H9 (cell line): ENCODE measurements around the gene OR2T12. TPM values are rescaled to one million over a fixed set of nuclear protein-coding genes. Genes with fewer than 3 reads are reported as not detected.

Source experiments
- DNase-seq: peaks from one replicate; pipeline ENCODE4 v3.0.0-alpha.2; 2017
- H2AFZ ChIP-seq: one replicate; pipeline ENCODE4 v1.6.1; 2013; ENCODE audit warnings: mild to moderate bottlenecking, low read length, control low read depth, moderate library complexity
- H2AK5ac ChIP-seq: 2 replicates; pipeline ENCODE4 v1.6.1; 2013; ENCODE audit warnings: low read length, control low read depth, mixed read lengths; ENCODE audit not compliant: insufficient read length
- H2BK120ac ChIP-seq: one replicate; pipeline ENCODE4 v1.6.1; 2013; ENCODE audit warnings: low read depth, mild to moderate bottlenecking, low read length, control low read depth, inconsistent platforms; ENCODE audit not compliant: poor library complexity, severe bottlenecking
- H2BK12ac ChIP-seq: 2 replicates; pipeline ENCODE4 v1.6.1; 2013; ENCODE audit warnings: low read length, control low read depth, mixed read lengths, low read depth; ENCODE audit not compliant: insufficient read length
- H2BK15ac ChIP-seq: 2 replicates; pipeline ENCODE4 v1.6.1; 2013; ENCODE audit warnings: low read depth, low read length, control low read depth
- H2BK20ac ChIP-seq: one replicate; pipeline ENCODE4 v1.6.1; 2013; ENCODE audit warnings: low read depth, mild to moderate bottlenecking, low read length, control low read depth, inconsistent platforms; ENCODE audit not compliant: poor library complexity, severe bottlenecking
- H2BK5ac ChIP-seq: 2 replicates; pipeline ENCODE4 v1.6.1; 2013; ENCODE audit warnings: low read length, control low read depth, mixed read lengths; ENCODE audit not compliant: insufficient read length
- H3K14ac ChIP-seq: 2 replicates; pipeline ENCODE4 v1.6.1; 2013; ENCODE audit warnings: low read length, control low read depth; ENCODE audit not compliant: insufficient read depth
- H3K18ac ChIP-seq: 2 replicates; pipeline ENCODE4 v1.6.1; 2013; ENCODE audit warnings: low read depth, mild to moderate bottlenecking, mixed read lengths, low read length, control low read depth; ENCODE audit not compliant: insufficient read length
- H3K23ac ChIP-seq: 2 replicates; pipeline ENCODE4 v1.6.1; 2013; ENCODE audit warnings: low read length, control low read depth, mixed read lengths, low read depth; ENCODE audit not compliant: insufficient read length
- H3K23me2 ChIP-seq: 2 replicates; pipeline ENCODE4 v1.6.1; 2013; ENCODE audit warnings: low read depth, mild to moderate bottlenecking, mixed read lengths, low read length, control low read depth; ENCODE audit not compliant: insufficient read length, poor library complexity, severe bottlenecking
- H3K27ac ChIP-seq: 2 replicates; pipeline ENCODE4 v1.5.1; 2013; ENCODE audit warnings: low read length, control low read depth, mixed read lengths, low read depth; ENCODE audit not compliant: insufficient read length
- H3K27me3 ChIP-seq: 2 replicates; pipeline ENCODE4 v1.6.1; 2013; ENCODE audit warnings: low read length, control low read depth, inconsistent platforms; ENCODE audit not compliant: insufficient read depth
- H3K4ac ChIP-seq: 2 replicates; pipeline ENCODE4 v1.6.1; 2013; ENCODE audit warnings: low read depth, mild to moderate bottlenecking, control low read depth, inconsistent platforms, low read length, moderate library complexity
- H3K4me1 ChIP-seq: 2 replicates; pipeline ENCODE4 v1.6.1; 2013; ENCODE audit warnings: low read length, control low read depth, inconsistent platforms; ENCODE audit not compliant: insufficient read depth
- H3K4me2 ChIP-seq: 2 replicates; pipeline ENCODE4 v1.6.1; 2013; ENCODE audit warnings: low read length, control low read depth, mixed read lengths; ENCODE audit not compliant: insufficient read length, insufficient read depth
- H3K56ac ChIP-seq: 2 replicates; pipeline ENCODE4 v1.6.1; 2013; ENCODE audit warnings: low read depth, mild to moderate bottlenecking, mixed read lengths, low read length, control low read depth; ENCODE audit not compliant: insufficient read length
- H3K79me1 ChIP-seq: 2 replicates; pipeline ENCODE4 v1.6.1; 2013; ENCODE audit warnings: low read depth, mild to moderate bottlenecking, moderate library complexity, low read length, control low read depth, inconsistent platforms; ENCODE audit not compliant: insufficient read depth, poor library complexity, severe bottlenecking
- H3K79me2 ChIP-seq: 2 replicates; pipeline ENCODE4 v1.6.1; 2013; ENCODE audit warnings: low read length, control low read depth, inconsistent platforms; ENCODE audit not compliant: insufficient read depth
- H3K9ac ChIP-seq: 2 replicates; pipeline ENCODE4 v1.6.1; 2013; ENCODE audit warnings: low read length, control low read depth, mixed read lengths; ENCODE audit not compliant: insufficient read length; ENCODE audit errors: extremely low read depth
- H3K9me3 ChIP-seq: one replicate; pipeline ENCODE4 v1.6.1; 2013; ENCODE audit warnings: low read depth, low read length, inconsistent platforms; ENCODE audit not compliant: control insufficient read depth
- H3T11ph ChIP-seq: one replicate; pipeline ENCODE4 v1.6.1; 2013; ENCODE audit warnings: mild to moderate bottlenecking, low read length, control low read depth, inconsistent platforms
- H4K20me1 ChIP-seq: one replicate; pipeline ENCODE4 v1.6.1; 2013; ENCODE audit not compliant: control insufficient read depth, insufficient read length, insufficient read depth
- H4K5ac ChIP-seq: 2 replicates; pipeline ENCODE4 v1.6.1; 2013; ENCODE audit warnings: low read depth, mild to moderate bottlenecking, mixed read lengths, low read length, control low read depth; ENCODE audit not compliant: insufficient read length
- H4K8ac ChIP-seq: replicated peaks from 2 replicates; pipeline ENCODE4 v1.6.1; 2013; ENCODE audit warnings: low read length, control low read depth, mixed read lengths, low read depth; ENCODE audit not compliant: insufficient read length
- H4K91ac ChIP-seq: 2 replicates; pipeline ENCODE4 v1.6.1; 2013; ENCODE audit warnings: low read depth, mild to moderate bottlenecking, moderate library complexity, mixed read lengths, low read length, control low read depth; ENCODE audit not compliant: insufficient read length
- H3K27ac Mint-ChIP-seq, 3 experiments: 2 replicates in 2 of 3; 3 replicates in 1 of 3; pipeline ENCODE4 v1.8.0; 2020 to 2021; ENCODE audit warnings: mixed read lengths in 3 of 3, mild to moderate bottlenecking in 1 of 3, moderate library complexity in 1 of 3
- H3K27me3 Mint-ChIP-seq: 2 replicates; pipeline ENCODE4 v1.8.0; 2021; ENCODE audit warnings: low read depth, mild to moderate bottlenecking, moderate library complexity, mixed read lengths
- H3K36me3 Mint-ChIP-seq, 3 experiments: 2 replicates in 2 of 3; 3 replicates in 1 of 3; pipeline ENCODE4 v1.8.0; 2020 to 2021; ENCODE audit warnings: low read depth in 3 of 3, mixed read lengths in 3 of 3; ENCODE audit not compliant: insufficient read depth in 1 of 3
- H3K4me1 Mint-ChIP-seq, 2 experiments: 2 replicates each; pipeline ENCODE4 v1.8.0; 2020; ENCODE audit warnings: mixed read lengths in 2 of 2
- H3K4me3 Mint-ChIP-seq, 2 experiments: 2 replicates in 1 of 2; 3 replicates in 1 of 2; pipeline ENCODE4 v1.8.0; 2020 to 2021; ENCODE audit warnings: mild to moderate bottlenecking in 2 of 2, mixed read lengths in 2 of 2, moderate library complexity in 1 of 2
- H3K9me3 Mint-ChIP-seq, 2 experiments: 2 replicates in 1 of 2; 3 replicates in 1 of 2; pipeline ENCODE4 v1.8.0; 2020; ENCODE audit warnings: mild to moderate bottlenecking in 2 of 2, mixed read lengths in 2 of 2, moderate library complexity in 1 of 2
- WGBS: extraction: QIAGEN DNeasy Blood & Tissue Kit; methylation state at CpG from one replicate; pipeline ENCODE4 v1.1.7; 2013; ENCODE audit warnings: missing lambda C conversion rate, low lambda C conversion rate, mixed read lengths; ENCODE audit not compliant: insufficient read length; ENCODE audit errors: extremely low coverage; 5-methylcytosine and 5-hydroxymethylcytosine counted together
- total RNA-seq: library from RNA; stranded (reverse); gene quantifications from 2 replicates; pipeline ENCODE4 v1.2.1, GENCODE V29; 2021
- TF ChIP-seq, protein P1 (sequence below): fragments of 200-600 bp; sonication (generic); conservative IDR thresholded peaks from 3 replicates; pipeline ENCODE4 v1.8.0; 2021; ENCODE audit warnings: antibody characterized with exemption, mild to moderate bottlenecking

The OR2T12 gene
- total RNA-seq, 1 experiment from 2014 or later = not detected

DNA sequence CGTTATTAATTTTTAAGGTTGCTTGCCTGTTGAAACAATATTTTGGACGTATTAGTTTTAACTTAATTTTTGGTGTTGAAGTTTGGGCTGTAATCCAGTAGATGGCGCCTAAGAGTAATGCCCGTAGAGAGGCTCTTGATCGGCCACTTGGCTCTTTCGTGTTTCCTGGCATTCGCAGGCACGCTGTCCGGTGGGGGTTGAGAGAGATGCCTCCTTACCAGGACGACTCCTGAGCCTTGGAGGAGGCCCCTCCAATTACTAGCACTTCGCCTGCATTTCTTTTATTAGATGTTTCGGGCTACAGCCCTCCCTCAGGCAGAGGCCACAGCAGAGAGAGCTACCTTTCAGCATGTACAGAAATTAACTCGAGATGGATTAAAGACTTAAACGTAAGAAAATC is 60.0 kb downstream of the OR2T12 start:
- TF ChIP-seq, protein P1, sequence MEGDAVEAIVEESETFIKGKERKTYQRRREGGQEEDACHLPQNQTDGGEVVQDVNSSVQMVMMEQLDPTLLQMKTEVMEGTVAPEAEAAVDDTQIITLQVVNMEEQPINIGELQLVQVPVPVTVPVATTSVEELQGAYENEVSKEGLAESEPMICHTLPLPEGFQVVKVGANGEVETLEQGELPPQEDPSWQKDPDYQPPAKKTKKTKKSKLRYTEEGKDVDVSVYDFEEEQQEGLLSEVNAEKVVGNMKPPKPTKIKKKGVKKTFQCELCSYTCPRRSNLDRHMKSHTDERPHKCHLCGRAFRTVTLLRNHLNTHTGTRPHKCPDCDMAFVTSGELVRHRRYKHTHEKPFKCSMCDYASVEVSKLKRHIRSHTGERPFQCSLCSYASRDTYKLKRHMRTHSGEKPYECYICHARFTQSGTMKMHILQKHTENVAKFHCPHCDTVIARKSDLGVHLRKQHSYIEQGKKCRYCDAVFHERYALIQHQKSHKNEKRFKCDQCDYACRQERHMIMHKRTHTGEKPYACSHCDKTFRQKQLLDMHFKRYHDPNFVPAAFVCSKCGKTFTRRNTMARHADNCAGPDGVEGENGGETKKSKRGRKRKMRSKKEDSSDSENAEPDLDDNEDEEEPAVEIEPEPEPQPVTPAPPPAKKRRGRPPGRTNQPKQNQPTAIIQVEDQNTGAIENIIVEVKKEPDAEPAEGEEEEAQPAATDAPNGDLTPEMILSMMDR = peak; percentile 68
- WGBS = no CpG with 5 or more reads among the region's 14 CpGs
- Histone ChIP-seq H4K5ac (no peak overlapping the region), H2AK5ac (no peak overlapping the region), H3K23me2 (no peaks in the 10 kb centered on the region), H3K27me3 (no peaks in the 10 kb centered on the region), H3K4me2 (no peak overlapping the region), H3K23ac (no peak overlapping the region), H3K27ac (no peak overlapping the region), H3K79me1 (no peaks in the 10 kb centered on the region), H3K18ac (no peak overlapping the region), H3K9me3 (peaks cover 82% of the 10 kb centered on the region), H3K9ac (no peak overlapping the region), H4K20me1 (no peaks in the 10 kb centered on the region), H2AFZ (no peak overlapping the region), H2BK15ac (no peak overlapping the region), H4K8ac (no peak overlapping the region), H2BK120ac (no peak overlapping the region), H2BK5ac (no peak overlapping the region), H2BK12ac (no peak overlapping the region), H3K56ac (no peak overlapping the region), H3K4me1 (no peaks in the 10 kb centered on the region), H3K14ac (no peak overlapping the region), H4K91ac (no peak overlapping the region), H3T11ph (no peak overlapping the region), H2BK20ac (no peak overlapping the region), H3K79me2 (no peaks in the 10 kb centered on the region), H3K4ac (no peak overlapping the region)
- no peaks in the 10 kb centered on the region for H3K4me1 Mint-ChIP-seq
- no peak overlapping the region for H3K4me3 Mint-ChIP-seq
- peaks cover 0 to 25% (median 10%) of the 10 kb centered on the region in 3 experiments; a peak in 5 of 7 replicates for H3K36me3 Mint-ChIP-seq
- peaks cover 83 to 87% of the 10 kb centered on the region in 2 experiments for H3K9me3 Mint-ChIP-seq
- H3K27ac Mint-ChIP-seq = no peak overlapping the region
- H3K27me3 Mint-ChIP-seq = peaks cover 2% of the 10 kb centered on the region
- no peak for DNase-seq

Other genes with a start within 250 kb of the OR2T12 start
- not detected in 2 replicates for gene OR2L13, start 208.2 kb downstream of the OR2T12 start, total RNA-seq
- not detected in 2 replicates for gene OR2M5, start 158.3 kb downstream of the OR2T12 start, total RNA-seq
- not detected in 2 replicates for gene OR2M2, start 128.6 kb downstream of the OR2T12 start, total RNA-seq
- not detected in 2 replicates for gene OR2M3, start 106.2 kb downstream of the OR2T12 start, total RNA-seq
- not detected in 2 replicates for gene OR2M4, start 72.0 kb downstream of the OR2T12 start, total RNA-seq
- not detected in 2 replicates for gene OR2T33, start 25.4 kb downstream of the OR2T12 start, total RNA-seq
- gene OR2M7, start 21.1 kb upstream of the OR2T12 start, total RNA-seq = not detected in 2 replicates
- gene OR14C36, start 45.4 kb upstream of the OR2T12 start, total RNA-seq = not detected in 2 replicates
- gene OR2T4, start 58.2 kb upstream of the OR2T12 start, total RNA-seq = not detected in 2 replicates
- not detected in 2 replicates for gene OR2T6, start 72.3 kb upstream of the OR2T12 start, total RNA-seq
- gene OR2T1, start 99.6 kb upstream of the OR2T12 start, total RNA-seq = not detected in 2 replicates
- not detected in 2 replicates for gene OR2T2, start 142.2 kb upstream of the OR2T12 start, total RNA-seq
- gene OR2T3, start 169.9 kb upstream of the OR2T12 start, total RNA-seq = not detected in 2 replicates
- gene OR2T5, start 185.2 kb upstream of the OR2T12 start, total RNA-seq = not detected in 2 replicates
- gene OR2G6, start 204.6 kb upstream of the OR2T12 start, total RNA-seq = not detected in 2 replicates